Frontal cortex (tissue), 4 donors: ENCODE measurements around the gene SOBP. TPM values are rescaled to one million over a fixed set of nuclear protein-coding genes. Genes with fewer than 3 reads are reported as not detected.
A peak's percentile ranks its signal among the peaks of the same experiment; 100 is the strongest.

ENCODE experiments used
- DNase-seq, 2 donors: peaks; one replicate each; pipeline ENCODE4 v3.0.0; 2012; ENCODE audit warnings: low spot score in 2 of 2
- FAIRE-seq: peaks from 2 replicates; lab custom pipeline; 2012; peaks lifted over from hg19 to GRCh38; lab: Jason Lieb, UNC
- total RNA-seq: library from RNA; depleted of rRNA; stranded (reverse); fragments of >200 nt; gene quantifications from one replicate; pipeline ENCODE4 v1.2.3, GENCODE V29; 2014
- donor health status: control.
- donor health status: control.
- donor health status: control.

Gene SOBP
- total RNA-seq, 1 donor from 2014 or later = 42.4 TPM

DNA sequence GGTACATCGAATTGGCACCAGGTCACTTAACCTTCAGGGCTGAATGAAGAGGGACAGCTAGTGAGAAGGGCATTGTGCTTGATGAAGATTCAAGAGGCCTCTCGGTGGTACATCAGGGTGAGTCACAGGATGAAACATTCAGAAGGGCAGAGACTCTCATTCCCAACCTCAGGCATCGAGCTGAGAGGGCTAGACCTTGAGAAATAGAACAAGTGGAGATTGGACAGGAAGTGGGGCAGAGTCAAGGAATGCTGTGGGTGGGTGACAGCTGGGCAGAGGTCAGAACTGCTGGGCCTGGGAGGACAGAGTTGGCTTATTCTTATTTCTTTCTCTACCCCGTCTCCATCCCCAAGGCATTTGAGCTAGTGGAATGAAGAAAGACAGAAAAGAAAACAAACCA lies 208.2 kb downstream of the SOBP start:
- FAIRE-seq (no peak), DNase-seq (no peak)

DNA sequence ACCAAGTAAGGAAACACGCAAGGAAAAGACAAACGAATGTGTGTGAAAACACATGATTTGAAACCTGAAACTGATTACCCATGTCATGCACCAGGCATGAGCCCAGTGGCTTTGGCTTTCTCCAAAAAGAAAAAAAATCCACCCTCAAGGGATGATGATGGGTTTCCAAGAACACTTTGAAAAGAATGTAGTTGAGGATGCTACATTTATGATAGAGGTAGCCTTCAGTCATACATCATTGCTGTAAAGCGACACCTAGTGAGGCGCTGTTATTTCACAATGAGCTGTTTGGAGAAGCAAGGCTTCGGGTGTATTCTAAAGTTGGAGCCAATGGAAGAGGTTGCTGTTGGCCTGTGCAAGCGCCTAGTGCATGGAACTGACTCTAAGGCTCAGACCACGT lies 209.3 kb downstream of the SOBP start:
- FAIRE-seq = no peak

DNA sequence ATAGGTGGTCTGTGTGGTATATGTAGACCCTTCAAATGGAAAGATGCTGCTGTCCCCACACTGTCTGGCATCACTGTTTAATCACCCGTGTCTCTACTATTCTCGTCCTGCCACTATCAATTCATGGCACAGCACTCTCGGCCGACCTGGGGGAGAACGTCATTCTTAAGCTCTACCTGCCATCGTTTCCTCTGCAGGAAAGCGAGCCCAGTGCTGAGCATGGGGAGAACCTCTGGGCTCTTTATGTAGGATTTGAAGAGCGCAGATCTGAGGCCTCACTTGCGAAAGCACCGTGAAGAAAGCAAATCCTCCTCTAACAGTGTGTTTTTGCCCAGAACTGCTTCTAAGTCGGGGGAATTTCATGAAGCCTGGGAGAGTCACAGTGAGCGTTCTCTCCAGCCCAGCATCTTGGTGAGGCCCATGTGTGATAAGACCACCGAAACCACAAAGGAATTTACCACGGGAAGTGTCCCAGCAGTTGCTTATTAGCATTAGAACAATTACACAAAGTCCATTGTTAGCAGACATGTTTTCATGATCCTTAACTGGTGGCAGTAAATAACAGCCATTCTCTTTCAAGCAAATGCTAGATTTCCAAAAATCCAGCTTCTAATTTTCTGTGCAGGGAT lies 209.9 kb downstream of the SOBP start:
- FAIRE-seq (no peak), DNase-seq (no peak)

More for the DNA sequence above, 209.3 kb downstream of the SOBP start:
- DNase-seq = no peak

DNA sequence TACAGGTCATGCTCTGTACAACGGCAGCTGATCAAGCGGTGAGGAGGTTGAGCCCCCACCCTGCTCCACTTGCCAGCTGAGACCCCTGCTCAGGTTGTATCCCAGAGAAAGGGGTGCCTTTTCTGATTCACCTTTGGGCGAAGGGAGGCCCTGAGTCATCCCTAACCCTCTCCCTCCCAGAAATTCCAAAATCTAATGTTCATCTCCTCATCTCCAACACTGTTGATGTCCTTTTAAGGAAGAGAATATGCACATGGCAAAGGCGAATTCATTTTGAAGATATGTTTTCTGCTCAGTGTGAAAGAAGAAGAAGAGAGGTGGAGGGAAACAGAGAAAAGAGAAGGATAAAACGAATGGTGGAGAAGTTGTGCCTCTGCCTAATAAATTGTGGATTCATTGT lies 213.7 kb downstream of the SOBP start:
- no peak for FAIRE-seq
- no peak for DNase-seq

DNA sequence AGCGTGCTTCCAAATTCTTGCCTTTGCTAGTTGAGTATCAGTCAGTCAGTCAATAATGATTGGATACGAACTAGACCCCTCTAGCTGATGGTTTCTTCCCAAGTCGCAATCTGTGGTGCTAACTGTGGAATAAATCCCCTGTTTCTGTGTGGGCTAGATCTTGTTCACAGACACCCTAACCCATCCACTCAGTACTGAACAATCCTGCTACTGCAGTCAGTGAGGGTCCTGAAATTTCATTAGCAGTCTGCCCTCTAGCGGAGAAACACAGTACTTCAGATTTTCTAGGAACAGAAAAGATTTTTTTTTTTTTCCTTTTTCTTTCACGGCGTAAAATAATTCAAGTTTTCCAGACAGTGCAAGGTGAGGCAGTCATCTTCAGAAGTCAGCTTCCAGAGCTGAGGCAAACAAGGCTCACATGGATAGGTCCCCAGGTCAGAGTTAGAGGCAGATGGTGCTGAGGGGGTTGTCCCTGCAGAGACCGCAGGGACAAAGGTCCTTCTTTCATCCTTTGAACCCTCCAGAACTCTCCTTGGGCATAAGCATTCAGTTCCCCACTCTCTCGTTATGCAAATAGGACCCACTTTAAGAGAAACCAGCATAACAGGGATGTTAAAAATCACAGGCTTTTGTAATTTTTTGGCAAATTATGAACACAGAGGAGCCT lies 214.6 kb downstream of the SOBP start:
- FAIRE-seq (peak; percentile 53), DNase-seq (peak; percentile 34 to 41)

DNA sequence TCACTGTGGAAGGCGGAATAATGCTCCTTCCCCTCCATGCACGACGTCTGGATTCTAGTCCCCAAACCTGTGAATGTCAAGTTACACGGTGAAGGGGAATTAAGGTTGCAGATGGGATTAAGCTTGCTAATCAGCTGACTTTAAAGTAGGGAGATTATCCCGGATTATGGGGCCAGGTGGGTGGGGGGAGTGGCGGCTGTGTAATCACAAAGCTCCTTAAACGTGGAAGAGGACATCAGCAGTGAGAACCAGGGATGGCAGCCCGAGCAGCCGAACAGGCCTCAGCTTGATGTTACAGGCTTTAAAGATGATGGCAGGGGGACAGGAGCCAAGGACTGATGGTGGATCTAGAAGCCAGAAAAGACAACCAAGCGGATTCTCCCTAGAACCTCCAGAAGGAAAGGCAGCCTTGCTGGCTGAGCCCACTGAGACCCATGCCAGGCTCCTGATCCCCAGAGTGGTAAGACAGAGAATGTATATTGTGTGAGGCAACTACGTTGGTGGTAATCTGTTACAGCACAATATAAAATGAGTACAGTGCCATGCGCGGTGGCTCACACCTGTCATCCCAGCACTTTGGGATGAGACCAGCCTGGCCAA lies 216.7 kb downstream of the SOBP start:
- DNase-seq (no peak), FAIRE-seq (no peak)

DNA sequence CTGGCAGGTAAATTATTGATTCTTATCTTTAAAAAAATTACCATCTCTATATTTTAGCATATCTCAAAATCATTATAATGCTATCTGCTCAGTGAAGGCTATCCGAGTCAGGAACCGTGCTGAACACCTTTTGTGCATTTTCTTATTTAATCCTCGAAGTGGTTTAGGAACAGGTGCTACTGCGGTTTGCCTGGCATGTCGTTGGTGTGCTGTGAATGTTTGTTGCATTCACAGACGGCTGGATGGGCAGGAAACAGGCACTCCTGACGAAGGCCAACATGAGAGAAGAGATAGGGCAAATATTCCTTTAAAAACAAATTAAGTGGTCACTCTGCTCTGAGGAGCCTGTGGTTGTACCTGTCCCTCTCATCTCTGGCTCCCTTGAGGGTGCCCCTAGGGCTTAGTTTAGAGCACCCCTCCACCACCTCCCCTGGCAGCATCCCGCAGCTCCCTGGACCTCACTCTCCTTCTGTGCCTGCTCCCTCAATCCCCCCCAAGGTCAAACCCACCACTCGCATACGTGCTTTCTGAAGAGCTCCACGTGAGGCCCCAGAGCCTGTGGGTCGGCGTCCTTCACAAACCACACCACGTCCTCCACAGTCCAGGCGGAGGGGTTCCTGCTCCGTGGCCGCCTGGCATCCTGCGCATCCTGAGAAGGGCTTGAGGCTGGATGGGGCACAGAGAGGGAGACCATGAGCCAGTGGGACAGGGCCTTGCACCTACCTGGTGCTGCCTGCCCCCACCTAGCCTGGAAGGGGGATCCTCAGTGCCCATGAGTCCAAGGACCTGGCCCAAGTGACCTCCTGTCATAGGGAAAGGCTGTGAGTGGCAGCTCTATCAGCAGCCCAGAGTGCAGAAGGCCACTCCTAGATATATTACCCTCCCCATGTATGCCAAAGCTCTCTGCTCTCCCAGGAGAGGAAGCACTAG lies 217.7 kb downstream of the SOBP start:
- DNase-seq = no peak
- FAIRE-seq = no peak

DNA sequence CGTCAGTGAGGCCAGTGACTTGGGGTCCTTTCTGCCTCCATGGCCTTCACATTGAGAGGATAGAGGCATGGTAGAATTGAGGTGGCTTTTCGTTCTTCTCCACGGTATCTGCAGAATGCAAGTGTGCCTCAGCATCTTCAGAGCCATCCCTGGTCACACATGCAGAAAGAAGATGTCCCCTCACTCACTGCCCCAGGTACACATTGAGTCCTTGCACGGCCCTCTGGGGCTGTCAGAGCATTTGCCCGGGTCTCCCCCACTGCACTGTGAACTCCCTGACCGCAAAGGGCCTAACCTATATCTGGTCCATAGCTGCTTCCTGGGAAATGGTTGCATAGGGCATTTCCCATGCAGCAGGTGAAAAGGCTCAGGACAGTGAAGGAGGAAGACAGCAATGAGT lies 218.5 kb downstream of the SOBP start:
- no peak for DNase-seq
- FAIRE-seq = no peak

DNA sequence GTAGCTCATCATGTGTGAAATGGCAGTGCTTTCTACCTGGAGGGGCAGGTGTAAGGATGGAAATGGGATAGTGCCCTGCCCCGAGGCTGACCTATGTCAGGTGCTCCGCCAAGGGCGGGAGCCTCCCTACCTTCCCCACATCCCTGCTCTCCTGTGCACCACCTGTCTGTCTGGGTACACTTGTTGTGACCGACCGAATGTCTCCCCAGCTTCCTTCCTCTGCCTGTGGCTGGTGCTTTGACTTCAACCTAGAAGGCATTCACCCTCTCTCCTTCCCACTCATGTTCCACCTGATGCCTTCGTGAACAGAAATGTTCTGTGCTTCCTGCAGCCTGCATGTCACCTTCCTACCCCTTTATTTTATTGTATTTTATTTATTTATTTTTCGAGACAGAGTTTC lies 219.4 kb downstream of the SOBP start:
- FAIRE-seq = no peak
- DNase-seq = no peak

Other genes starting within 250 kb of the SOBP start
- gene PDSS2, start 30.6 kb upstream of the SOBP start, total RNA-seq = 6.9 TPM